Neutrophil (primary cell): ENCODE measurements around the gene HSPA4L.

Source experiments
- H3K27ac ChIP-seq: fragments of 200-600 bp; sonication (generic); 2 replicates; pipeline ENCODE4 v1.5.1; 2016; ENCODE audit warnings: mild to moderate bottlenecking, moderate library complexity
- H3K27me3 ChIP-seq: fragments of 200-600 bp; sonication (generic); 2 replicates; pipeline ENCODE4 v1.6.0; 2016; ENCODE audit warnings: mild to moderate bottlenecking
- H3K36me3 ChIP-seq: fragments of 200-600 bp; sonication (generic); 2 replicates; pipeline ENCODE4 v1.5.1; 2017
- H3K4me1 ChIP-seq, 2 experiments: fragments of 200-600 bp in 1 of 2; sonication (generic) in 1 of 2; 1 replicate in 1 of 2; 2 replicates in 1 of 2; pipeline versions ENCODE4 v1.5.1 to v1.6.1; 2013 to 2016; ENCODE audit warnings: low read depth in 1 of 2, low read length in 1 of 2, mild to moderate bottlenecking in 1 of 2, moderate library complexity in 1 of 2; ENCODE audit not compliant: control insufficient read depth in 1 of 2, insufficient read depth in 1 of 2
- H3K4me3 ChIP-seq, 2 experiments: fragments of 200-600 bp in 1 of 2; sonication (generic) in 1 of 2; 1 replicate in 1 of 2; 2 replicates in 1 of 2; pipeline ENCODE4 v1.5.1; 2013 to 2016; ENCODE audit warnings: low read depth in 1 of 2, low read length in 1 of 2, mild to moderate bottlenecking in 1 of 2, moderate library complexity in 1 of 2
- H3K9me3 ChIP-seq: fragments of 200-600 bp; sonication (generic); 2 replicates; pipeline ENCODE4 v1.5.1; 2016
- TF ChIP-seq, protein P1 (sequence below): fragments of 200-600 bp; sonication (generic); IDR thresholded peaks from 2 replicates; pipeline ENCODE4 v1.5.1; 2016; ENCODE audit warnings: antibody characterized with exemption

HSPA4L gene

DNA sequence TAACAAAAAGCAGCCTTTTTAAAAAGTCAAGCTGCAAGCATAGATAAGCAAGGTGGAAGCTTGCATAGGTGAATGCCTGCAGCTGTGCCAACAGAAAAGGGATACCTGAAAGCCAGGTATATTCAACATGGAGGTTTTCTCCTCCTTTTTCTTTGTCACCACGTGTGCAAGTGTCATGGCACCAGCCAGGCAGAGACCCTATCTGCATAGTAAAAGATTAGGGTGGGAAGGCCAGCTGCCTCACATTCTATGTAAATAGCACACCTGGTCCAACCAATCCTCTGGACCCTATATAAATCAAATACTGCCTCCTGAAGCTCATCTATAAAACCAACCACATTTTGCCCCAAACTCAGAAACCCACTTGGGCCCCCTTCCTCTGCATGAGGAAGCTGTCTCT, 70.5 kb downstream of the HSPA4L start:
- Histone ChIP-seq H3K4me3 (no peak overlapping the region), H3K4me1 (no peaks in the 10 kb centered on the region), H3K36me3 (no peaks in the 10 kb centered on the region), H3K27ac (no peak overlapping the region), H3K9me3 (peaks cover 13% of the 10 kb centered on the region), H3K27me3 (no peaks in the 10 kb centered on the region)
- TF ChIP-seq, protein P1, sequence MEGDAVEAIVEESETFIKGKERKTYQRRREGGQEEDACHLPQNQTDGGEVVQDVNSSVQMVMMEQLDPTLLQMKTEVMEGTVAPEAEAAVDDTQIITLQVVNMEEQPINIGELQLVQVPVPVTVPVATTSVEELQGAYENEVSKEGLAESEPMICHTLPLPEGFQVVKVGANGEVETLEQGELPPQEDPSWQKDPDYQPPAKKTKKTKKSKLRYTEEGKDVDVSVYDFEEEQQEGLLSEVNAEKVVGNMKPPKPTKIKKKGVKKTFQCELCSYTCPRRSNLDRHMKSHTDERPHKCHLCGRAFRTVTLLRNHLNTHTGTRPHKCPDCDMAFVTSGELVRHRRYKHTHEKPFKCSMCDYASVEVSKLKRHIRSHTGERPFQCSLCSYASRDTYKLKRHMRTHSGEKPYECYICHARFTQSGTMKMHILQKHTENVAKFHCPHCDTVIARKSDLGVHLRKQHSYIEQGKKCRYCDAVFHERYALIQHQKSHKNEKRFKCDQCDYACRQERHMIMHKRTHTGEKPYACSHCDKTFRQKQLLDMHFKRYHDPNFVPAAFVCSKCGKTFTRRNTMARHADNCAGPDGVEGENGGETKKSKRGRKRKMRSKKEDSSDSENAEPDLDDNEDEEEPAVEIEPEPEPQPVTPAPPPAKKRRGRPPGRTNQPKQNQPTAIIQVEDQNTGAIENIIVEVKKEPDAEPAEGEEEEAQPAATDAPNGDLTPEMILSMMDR, result no peak

GRCh38 chr4:127856196-127856812, 74.2 kb downstream of the HSPA4L start:
- TF ChIP-seq, protein P1, result no peak
- H3K4me1 ChIP-seq, result no peaks in the 10 kb centered on the region
- no peak overlapping the region for H3K4me3 ChIP-seq
- peaks cover 5% of the 10 kb centered on the region for H3K9me3 ChIP-seq
- no peaks in the 10 kb centered on the region for H3K27me3 ChIP-seq
- no peak overlapping the region for H3K27ac ChIP-seq
- H3K36me3 ChIP-seq, result no peaks in the 10 kb centered on the region

DNA sequence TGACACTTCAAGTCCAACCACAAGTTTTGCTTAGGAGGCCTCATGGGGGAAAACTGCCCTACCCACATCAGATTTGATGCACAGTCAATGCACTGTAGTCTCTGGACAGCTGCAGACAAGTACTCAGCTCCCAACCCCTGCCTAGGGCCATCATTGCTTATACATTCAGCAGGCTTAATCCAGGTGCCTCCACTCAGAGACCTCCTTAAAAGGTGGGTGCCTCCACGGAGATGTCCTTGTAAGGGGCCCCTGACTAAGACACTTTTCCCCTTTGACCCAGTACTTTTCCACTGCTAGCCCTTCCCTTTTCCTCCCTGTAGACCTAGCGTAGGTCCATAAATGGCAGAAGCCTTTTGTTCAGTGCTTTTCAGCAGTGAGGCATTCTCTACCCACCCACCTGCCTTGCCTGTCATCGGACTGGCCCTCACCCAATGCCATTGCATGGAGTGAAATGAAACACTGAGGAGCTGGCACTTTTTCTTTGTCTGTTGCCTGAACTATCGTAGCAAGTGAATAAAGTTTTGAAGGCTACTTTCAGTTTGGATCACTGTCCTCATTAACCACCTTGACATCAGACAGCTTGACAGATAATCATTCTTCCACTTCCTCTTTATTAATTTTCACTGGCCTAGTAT, 74.8 kb downstream of the HSPA4L start:
- Histone ChIP-seq H3K27ac (no peak overlapping the region), H3K36me3 (no peaks in the 10 kb centered on the region), H3K4me3 (no peak overlapping the region), H3K4me1 (no peaks in the 10 kb centered on the region), H3K9me3 (peaks cover 5% of the 10 kb centered on the region), H3K27me3 (no peaks in the 10 kb centered on the region)
- TF ChIP-seq, protein P1, result no peak

DNA sequence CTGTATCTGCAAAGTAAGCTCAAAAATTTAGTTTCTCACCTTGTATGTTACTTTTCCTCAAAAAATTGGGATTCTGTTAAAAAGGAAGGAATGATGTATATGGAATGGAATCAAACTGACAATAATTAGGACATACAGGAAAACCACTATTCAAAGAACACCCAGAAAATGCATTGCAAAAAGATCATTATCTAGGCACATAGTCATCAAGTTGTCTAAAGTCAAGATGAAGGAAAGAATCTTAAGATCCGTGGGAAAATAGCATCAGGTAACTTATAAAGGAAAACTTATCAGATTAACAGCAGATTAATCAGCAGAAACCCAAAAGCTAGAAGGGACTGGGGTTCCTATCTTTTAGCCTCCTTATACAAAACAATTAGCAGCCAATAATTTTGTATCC, 75.5 kb downstream of the HSPA4L start:
- Histone ChIP-seq H3K27me3 (no peaks in the 10 kb centered on the region), H3K4me1 (no peaks in the 10 kb centered on the region), H3K36me3 (no peaks in the 10 kb centered on the region), H3K27ac (no peak overlapping the region), H3K4me3 (no peak overlapping the region), H3K9me3 (peaks cover 5% of the 10 kb centered on the region)
- TF ChIP-seq, protein P1, result no peak

DNA sequence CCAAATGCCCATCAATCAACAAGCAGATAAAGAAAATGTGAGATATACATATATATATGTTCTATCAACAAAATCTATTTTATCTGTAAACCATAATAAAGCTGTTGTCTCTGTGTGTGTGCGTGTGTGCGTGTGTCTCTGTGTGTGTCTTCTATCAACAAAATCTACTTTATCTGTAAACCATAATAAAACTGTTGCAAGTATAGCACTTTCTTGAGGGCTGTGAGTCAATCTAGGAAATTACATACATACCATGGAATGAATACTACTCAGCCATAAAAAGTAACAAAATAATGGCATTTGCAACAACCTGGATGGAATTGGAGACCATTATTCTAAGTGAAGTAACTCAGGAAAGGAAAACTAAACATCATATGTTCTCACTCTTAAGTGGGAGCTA, 86.1 kb downstream of the HSPA4L start:
- no peaks in the 10 kb centered on the region for H3K36me3 ChIP-seq
- H3K27me3 ChIP-seq, result no peaks in the 10 kb centered on the region
- H3K9me3 ChIP-seq, result no peaks in the 10 kb centered on the region
- H3K4me1 ChIP-seq, result no peaks in the 10 kb centered on the region
- TF ChIP-seq, protein P1, result no peak
- H3K27ac ChIP-seq, result no peak overlapping the region
- no peak overlapping the region for H3K4me3 ChIP-seq
